Stimulated activated CD8-positive, alpha-beta memory T cell treated with anti-CD3 and anti-CD28 coated beads, Interleukin-4, amount 100 ng/mL, for 1 hour (primary cell): Measurements from ENCODE around the gene CHERP.

ENCODE experiments used
- DNase-seq, 2 donors: peaks; one replicate each; pipeline ENCODE4 v3.0.0-alpha.2; 2020; ENCODE audit warnings: low read depth in 2 of 2, low spot score in 1 of 2

Gene CHERP, protein sequence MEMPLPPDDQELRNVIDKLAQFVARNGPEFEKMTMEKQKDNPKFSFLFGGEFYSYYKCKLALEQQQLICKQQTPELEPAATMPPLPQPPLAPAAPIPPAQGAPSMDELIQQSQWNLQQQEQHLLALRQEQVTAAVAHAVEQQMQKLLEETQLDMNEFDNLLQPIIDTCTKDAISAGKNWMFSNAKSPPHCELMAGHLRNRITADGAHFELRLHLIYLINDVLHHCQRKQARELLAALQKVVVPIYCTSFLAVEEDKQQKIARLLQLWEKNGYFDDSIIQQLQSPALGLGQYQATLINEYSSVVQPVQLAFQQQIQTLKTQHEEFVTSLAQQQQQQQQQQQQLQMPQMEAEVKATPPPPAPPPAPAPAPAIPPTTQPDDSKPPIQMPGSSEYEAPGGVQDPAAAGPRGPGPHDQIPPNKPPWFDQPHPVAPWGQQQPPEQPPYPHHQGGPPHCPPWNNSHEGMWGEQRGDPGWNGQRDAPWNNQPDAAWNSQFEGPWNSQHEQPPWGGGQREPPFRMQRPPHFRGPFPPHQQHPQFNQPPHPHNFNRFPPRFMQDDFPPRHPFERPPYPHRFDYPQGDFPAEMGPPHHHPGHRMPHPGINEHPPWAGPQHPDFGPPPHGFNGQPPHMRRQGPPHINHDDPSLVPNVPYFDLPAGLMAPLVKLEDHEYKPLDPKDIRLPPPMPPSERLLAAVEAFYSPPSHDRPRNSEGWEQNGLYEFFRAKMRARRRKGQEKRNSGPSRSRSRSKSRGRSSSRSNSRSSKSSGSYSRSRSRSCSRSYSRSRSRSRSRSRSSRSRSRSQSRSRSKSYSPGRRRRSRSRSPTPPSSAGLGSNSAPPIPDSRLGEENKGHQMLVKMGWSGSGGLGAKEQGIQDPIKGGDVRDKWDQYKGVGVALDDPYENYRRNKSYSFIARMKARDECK

GRCh38 chr19:16542045-16542909, at the start of gene CHERP:
Gene CHERP (minus strand): TSS chr19:16542437. CDS start chr19:16542378, 59 bp downstream.
- DNase-seq: peak; percentile 88 to 91

DNA sequence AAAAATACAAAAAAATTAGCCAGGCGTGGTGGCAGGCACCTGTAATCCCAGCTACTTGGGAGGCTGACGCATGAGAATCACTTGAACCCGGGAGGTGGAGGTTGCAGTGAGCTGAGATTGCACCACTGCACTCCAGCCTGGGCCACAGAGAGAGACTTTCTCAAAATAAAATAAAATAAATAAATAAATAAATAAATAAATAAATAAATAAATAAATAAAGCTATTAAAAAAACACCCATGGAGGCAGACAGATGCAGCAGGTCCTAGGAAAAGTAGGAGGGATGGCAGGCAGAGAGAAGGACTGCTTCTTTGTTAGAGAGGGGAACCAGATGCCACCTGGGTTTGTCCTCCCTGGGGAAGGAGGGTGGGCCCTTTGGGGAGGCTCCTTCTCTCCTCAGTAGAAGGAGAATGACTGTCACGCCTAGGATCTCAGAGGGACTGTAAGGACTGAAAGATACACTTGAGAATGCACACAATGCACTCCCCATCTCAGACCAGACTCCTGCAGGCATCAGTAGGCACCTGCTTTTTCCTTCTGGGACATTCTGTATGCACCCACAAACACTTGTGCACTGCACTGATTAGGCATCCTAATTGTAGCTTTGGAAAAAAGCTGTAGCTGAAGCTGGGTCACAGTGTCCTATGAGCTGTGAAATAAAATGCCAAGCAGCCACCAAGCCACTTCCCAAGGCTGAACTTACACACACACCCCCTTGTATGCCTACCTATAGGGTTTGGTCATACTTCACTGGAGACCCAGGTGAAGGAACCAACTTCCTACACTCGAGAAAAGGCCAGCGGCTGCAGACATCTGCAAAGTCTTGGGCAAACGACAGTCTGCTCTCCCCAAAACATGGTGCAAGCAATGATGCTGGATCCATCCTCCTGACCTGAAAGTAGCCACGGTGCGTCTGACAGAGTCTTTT, 48.9 kb upstream of the CHERP start:
- DNase-seq: no peak

DNA sequence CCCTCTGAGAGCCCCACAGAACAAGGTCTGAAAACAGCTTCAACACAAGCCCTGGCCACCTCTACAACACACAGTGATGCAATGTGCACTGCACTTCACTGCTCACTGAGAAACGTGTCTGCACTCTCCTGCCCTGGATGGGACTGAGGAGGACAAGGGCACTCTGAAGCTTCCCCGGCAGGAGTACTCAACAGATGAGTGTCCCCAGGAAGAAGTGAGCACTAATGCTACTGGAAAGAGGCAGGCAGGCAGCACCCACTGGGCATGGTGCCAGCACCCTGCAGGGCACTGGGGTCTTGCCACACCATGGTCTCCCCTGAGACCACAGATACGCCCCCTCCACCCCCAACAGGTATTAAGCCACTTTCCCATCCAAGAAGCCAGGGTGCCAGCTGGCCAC, 47.7 kb upstream of the CHERP start:
- DNase-seq: no peak

GRCh38 chr19:16588824-16589577, 46.8 kb upstream of the CHERP start:
- DNase-seq: no peak

DNA sequence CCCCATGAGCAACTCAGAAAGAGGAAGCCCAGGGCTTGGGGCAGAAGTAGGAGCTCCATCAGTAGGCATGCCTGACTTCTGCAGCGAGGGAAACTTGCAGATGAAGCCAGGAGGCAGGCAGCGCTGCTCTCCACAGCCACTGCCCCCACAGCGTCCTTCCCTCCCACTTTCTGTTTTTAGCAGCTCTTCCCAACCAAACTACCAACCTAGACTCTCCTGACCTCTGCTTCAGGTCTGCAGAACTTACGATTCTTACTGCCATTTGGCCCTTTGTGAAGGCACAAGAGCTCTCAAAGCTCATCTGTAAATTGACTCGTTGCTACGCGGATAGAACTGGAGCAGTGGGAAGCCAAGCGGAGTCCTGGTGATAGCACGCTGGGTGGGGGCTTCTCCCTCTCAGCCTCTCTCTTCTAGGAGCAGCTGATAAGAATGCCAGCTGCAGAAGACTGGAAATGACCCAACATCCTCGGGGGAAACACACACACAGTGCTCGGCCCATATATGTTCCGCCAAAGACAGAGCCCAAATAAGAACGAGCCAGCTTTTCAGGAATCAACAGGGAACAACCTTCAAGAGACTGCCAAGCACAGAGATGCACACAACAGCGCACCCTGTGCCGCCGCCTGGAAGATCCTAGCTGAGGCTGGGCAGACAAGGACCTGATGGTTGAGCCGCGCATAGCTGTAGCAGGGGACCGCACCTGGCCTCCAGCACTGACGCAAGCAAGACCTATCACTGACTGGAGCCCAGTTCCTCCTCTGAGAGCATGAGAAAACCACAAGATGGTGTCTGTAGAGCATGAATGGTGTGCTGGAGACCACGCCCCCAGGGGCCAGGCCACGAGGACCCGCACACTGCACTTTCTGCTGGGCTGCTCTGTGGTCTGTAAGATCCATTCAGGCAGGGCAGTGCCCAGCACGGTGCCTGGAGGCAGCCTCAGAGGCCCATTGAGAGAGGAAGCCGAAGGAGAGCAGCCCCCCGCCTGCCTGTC, 45.9 kb upstream of the CHERP start:
- DNase-seq: no peak

DNA sequence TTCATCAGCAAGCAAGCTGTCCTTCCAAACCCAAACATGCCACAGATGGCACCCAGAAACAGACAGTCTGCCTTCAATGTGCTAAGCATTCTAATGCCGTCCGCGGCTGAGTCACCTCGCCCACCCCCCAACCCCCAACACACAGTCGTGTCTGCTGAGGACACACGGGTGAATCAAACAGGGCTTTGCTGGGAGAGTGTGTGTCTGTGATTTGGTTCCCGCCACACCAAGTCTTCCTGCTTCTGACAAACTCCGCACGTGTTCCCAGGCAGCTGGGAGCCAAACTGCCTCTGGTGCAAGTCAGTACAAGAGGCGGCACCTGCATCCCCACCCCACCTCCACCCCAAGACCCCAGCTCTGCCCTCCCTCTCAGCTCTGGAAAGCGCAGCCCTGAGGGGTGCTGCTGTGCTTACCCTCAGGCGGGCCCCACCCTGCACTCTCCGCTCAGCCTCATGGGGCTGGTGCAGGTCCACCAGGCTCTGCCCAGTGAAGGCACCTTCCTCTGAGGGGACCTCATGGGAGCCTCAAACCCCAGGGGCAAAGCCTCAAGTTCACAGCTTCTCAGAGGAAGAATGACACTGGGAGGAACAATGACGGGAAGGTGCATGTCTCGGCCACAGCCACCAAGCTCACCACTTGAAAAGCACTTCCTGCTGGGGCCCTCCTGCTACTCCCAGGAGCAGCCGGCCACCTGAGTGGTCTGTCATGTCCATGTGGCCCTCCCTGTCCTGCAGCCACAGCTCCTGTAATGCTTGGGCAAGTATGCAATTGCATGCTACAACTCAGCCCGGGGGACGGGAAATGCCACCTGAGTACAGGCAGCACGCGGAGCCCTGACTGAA, 45.0 kb upstream of the CHERP start:
- no peak for DNase-seq

DNA sequence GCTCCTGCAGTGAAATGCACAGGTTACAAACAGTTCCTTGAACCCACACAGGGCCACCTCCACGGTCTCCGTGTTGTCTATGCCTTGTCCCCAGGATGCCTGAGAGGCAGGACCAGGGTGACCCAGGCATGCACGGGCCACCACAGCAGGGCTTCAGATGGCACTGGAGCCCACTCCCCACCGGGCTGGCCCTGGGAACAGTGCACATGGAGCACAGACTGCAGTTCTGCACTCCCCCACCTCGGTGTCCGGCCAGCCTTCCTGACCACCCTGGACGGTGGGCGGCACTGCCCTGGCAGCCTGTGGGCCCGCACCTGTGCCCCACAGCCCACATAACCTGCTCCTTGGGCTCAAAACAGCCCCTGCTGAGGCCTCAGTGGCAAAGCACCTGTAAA, 44.2 kb upstream of the CHERP start:
- DNase-seq: no peak

GRCh38 chr19:16585808-16586476, 43.7 kb upstream of the CHERP start:
- DNase-seq: no peak

GRCh38 chr19:16585094-16585801, 43.0 kb upstream of the CHERP start:
- DNase-seq: no peak

- DNase-seq: peak; percentile 77 to 79
These were observed 42.2 kb upstream of the CHERP start for GRCh38 chr19:16584248-16585093.

- no peak for DNase-seq
These were observed 40.4 kb upstream of the CHERP start for GRCh38 chr19:16582486-16583261.

GRCh38 chr19:16581971-16582343, 39.7 kb upstream of the CHERP start:
- DNase-seq: no peak

GRCh38 chr19:16581145-16581970, 39.1 kb upstream of the CHERP start:
- no peak for DNase-seq

GRCh38 chr19:16579381-16579780, 37.1 kb upstream of the CHERP start:
- DNase-seq: no peak
